ENCODE data around the gene RPTOR.

Gene RPTOR

DNA sequence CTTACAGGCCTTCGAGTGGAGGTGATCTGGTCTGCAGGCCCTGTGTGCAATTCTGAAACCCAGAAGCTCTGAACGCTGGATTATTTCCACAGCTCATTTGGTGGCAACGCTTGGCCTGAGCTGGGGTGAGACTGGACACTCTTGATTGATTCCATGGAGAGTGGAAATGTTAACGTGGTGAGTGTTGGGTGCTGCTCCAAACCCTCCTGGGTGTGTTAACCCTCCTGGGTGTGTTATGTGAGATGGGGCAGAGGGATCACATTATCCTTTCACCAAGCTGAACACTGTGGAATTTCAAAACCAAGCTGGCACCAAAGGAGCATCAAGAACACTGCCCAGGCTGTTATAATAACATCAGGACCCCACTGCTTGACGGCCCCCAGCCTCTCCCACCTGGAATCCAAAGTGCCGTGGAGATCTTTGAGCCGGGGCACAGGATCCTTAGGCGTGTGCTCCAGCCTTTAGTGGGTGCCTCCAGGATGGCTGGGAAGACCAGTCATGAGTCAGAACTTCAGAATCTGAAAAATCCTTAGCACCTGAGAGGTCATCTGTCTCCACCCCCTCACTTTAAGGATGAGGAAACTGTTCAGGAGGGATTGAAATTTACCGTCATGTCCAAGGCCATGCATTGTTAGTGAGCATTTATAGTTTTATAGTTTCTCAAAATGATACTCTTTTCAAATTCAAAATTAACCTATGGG, 75.0 kb downstream of the RPTOR start:
- H3K4me3 ChIP-seq (replicated peaks; ENCODE audit: insufficient read depth, low read length), result no peak overlapping the region
- H3K27me3 ChIP-seq (ENCODE audit: insufficient read depth, poor library complexity, severe bottlenecking), result no peaks in the 10 kb centered on the region
- no peak for DNase-seq (ENCODE audit: low read depth in 1 of 2, low spot score in 1 of 2)
- no peak for TF ChIP-seq GABPA (IDR thresholded peaks at IDR 0.05; ENCODE audit: low read depth)
- TF ChIP-seq, protein P1, sequence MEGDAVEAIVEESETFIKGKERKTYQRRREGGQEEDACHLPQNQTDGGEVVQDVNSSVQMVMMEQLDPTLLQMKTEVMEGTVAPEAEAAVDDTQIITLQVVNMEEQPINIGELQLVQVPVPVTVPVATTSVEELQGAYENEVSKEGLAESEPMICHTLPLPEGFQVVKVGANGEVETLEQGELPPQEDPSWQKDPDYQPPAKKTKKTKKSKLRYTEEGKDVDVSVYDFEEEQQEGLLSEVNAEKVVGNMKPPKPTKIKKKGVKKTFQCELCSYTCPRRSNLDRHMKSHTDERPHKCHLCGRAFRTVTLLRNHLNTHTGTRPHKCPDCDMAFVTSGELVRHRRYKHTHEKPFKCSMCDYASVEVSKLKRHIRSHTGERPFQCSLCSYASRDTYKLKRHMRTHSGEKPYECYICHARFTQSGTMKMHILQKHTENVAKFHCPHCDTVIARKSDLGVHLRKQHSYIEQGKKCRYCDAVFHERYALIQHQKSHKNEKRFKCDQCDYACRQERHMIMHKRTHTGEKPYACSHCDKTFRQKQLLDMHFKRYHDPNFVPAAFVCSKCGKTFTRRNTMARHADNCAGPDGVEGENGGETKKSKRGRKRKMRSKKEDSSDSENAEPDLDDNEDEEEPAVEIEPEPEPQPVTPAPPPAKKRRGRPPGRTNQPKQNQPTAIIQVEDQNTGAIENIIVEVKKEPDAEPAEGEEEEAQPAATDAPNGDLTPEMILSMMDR (IDR thresholded peaks at IDR 0.05; ENCODE audit: insufficient read depth, low read length), result no peak
- TF ChIP-seq POLR2AphosphoS5 (IDR thresholded peaks at IDR 0.05; ENCODE audit: low read depth), result no peak
- TF ChIP-seq REST (IDR thresholded peaks at IDR 0.05; ENCODE audit: insufficient replicate concordance, low read depth), result no peak
- no peak for TF ChIP-seq SPI1 (IDR thresholded peaks at IDR 0.05; ENCODE audit: borderline replicate concordance, low read depth)
- H3K27ac ChIP-seq (replicated peaks), result no peak overlapping the region

- Histone ChIP-seq H3K4me3 (replicated peaks; ENCODE audit: insufficient read depth, low read length) (no peak overlapping the region), H3K27ac (replicated peaks) (no peak overlapping the region), H3K27me3 (ENCODE audit: insufficient read depth, poor library complexity, severe bottlenecking) (no peaks in the 10 kb centered on the region)
- DNase-seq (ENCODE audit: low read depth in 1 of 2, low spot score in 1 of 2), result no peak
- TF ChIP-seq, protein P1 (IDR thresholded peaks at IDR 0.05; ENCODE audit: insufficient read depth, low read length), result no peak
- TF ChIP-seq GABPA (IDR thresholded peaks at IDR 0.05; ENCODE audit: low read depth), result no peak
- TF ChIP-seq POLR2AphosphoS5 (IDR thresholded peaks at IDR 0.05; ENCODE audit: low read depth), result no peak
- TF ChIP-seq SPI1 (IDR thresholded peaks at IDR 0.05; ENCODE audit: borderline replicate concordance, low read depth), result no peak
- no peak for TF ChIP-seq REST (IDR thresholded peaks at IDR 0.05; ENCODE audit: insufficient replicate concordance, low read depth)
Observed at GRCh38 chr17:80621335-80621996, 76.8 kb downstream of the RPTOR start.

DNA sequence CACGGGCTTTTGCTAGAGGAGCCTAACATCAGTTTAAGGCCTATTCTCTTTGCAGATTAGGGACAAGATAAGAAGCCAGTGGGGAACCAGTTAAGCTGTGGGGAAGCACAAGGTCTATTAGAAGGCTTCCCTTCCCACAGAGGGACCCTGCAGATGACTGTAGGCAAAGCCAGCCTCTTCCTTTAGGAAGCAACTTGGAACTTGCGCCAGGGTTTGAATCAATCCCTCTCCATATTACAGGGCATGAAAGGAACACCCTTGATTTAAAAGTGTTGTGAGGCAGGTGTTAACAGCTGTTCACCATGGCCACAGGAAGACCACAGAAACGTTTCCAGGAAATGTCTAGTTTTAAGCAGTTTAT, 77.3 kb downstream of the RPTOR start:
- no peak overlapping the region for H3K4me3 ChIP-seq (replicated peaks; ENCODE audit: insufficient read depth, low read length)
- H3K27ac ChIP-seq (replicated peaks), result no peak overlapping the region
- H3K27me3 ChIP-seq (ENCODE audit: insufficient read depth, poor library complexity, severe bottlenecking), result no peaks in the 10 kb centered on the region
- no peak for DNase-seq (ENCODE audit: low read depth in 1 of 2, low spot score in 1 of 2)
- TF ChIP-seq SPI1 (IDR thresholded peaks at IDR 0.05; ENCODE audit: borderline replicate concordance, low read depth) (no peak), POLR2AphosphoS5 (IDR thresholded peaks at IDR 0.05; ENCODE audit: low read depth) (no peak), REST (IDR thresholded peaks at IDR 0.05; ENCODE audit: insufficient replicate concordance, low read depth) (no peak), GABPA (IDR thresholded peaks at IDR 0.05; ENCODE audit: low read depth) (no peak)
- TF ChIP-seq, protein P1 (IDR thresholded peaks at IDR 0.05; ENCODE audit: insufficient read depth, low read length), result no peak
